Measurements from ENCODE around the gene CABP4.

Gene CABP4

GRCh38 chr11:67499808-67500483 is 44.8 kb downstream of the CABP4 start:
- DNase-seq: no peak

- DNase-seq: no peak
Measured at GRCh38 chr11:67500484-67500821, 45.3 kb downstream of the CABP4 start.

- no peak for DNase-seq
Measured at GRCh38 chr11:67500831-67501715, 45.9 kb downstream of the CABP4 start.

GRCh38 chr11:67501854-67502253 is 46.7 kb downstream of the CABP4 start:
- no peak for DNase-seq

- DNase-seq: no peak
Measured at GRCh38 chr11:67502328-67502979, 47.3 kb downstream of the CABP4 start.

- DNase-seq: no peak
Measured at GRCh38 chr11:67503119-67504004, 48.2 kb downstream of the CABP4 start.

- peak; percentile 60 for DNase-seq
Measured at GRCh38 chr11:67504005-67504949, 49.1 kb downstream of the CABP4 start.

GRCh38 chr11:67504950-67505581 is 49.9 kb downstream of the CABP4 start, which contains the start of gene PITPNM1:
TSS of gene PITPNM1 (minus strand) at chr11:67505363. CDS start at chr11:67504180, 1,183 bp downstream.
- peak; percentile 61 for DNase-seq

- DNase-seq: peak; percentile 77
Measured at GRCh38 chr11:67505605-67506396, 50.6 kb downstream of the CABP4 start.

- DNase-seq: no peak
Measured at GRCh38 chr11:67506426-67507051, 51.4 kb downstream of the CABP4 start.

- DNase-seq: no peak
Measured at GRCh38 chr11:67507242-67507863, 52.2 kb downstream of the CABP4 start.

GRCh38 chr11:67507864-67508485 is 52.8 kb downstream of the CABP4 start, which contains the start of gene CDK2AP2:
TSS of gene CDK2AP2 (minus strand) at chr11:67508162. CDS start at chr11:67508082, 80 bp downstream.
- peak; percentile 97 for DNase-seq

GRCh38 chr11:67508486-67509121 is 53.5 kb downstream of the CABP4 start:
- peak; percentile 98 for DNase-seq

GRCh38 chr11:67510023-67510345 is 54.8 kb downstream of the CABP4 start:
- no peak for DNase-seq

Data from activated gamma-delta T cell (primary cell).